HG02840 (cell line): Measurements from ENCODE around the gene DBT.
"Not testable (repeated sequence)": the region's sequence is repeated elsewhere in the genome, so short reads cannot be mapped to it uniquely, and the experiment has no call there.

Source experiments
- ATAC-seq: cut with Tn5 transposase; IDR thresholded peaks from one replicate; pipeline ENCODE4 v1.9.1; 2021; ENCODE audit warnings: mild to moderate bottlenecking, moderate library complexity, moderate number of reproducible peaks; ENCODE audit not compliant: unreplicated experiment, low FRiP score

Gene DBT

DNA sequence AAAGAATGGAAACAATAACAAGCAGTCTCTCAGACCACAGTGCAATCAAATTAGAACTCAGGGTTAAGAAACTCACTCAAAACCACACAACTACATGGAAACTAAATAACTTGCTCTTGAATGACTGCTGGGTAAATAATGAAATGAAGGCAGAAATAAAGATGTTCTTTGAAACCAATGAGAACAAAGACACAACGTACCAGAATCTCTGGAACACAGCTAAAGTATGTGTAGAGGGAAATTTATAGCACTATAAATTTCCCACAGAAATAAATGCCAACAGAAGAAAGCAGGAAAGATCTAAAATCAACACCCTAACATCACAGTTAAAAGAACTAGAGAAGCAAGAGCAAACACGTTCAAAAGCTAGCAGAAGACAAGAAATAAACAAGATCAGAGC, 46.9 kb downstream of the DBT start:
- ATAC-seq, result not testable (repeated sequence)

DNA sequence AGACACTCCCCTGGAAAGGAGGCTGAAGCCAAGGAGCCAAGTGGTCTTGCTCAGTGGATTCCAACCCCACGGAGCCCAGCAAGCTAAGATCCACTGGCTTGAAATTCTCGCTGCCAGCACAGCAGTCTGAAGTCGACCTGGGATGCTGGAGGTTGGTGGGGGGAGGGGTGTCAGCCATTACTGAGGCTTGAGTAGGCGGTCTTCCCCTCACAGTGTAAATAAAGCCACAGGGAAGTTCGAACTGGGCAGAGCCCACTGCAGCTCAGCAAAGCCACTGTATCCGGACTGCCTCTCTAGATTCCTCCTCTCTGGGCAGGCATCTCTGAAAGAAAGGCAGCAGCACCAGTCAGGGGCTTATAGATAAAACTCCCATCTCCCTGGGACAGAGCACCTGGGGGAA, 49.6 kb downstream of the DBT start:
- ATAC-seq, result not testable (repeated sequence)

DNA sequence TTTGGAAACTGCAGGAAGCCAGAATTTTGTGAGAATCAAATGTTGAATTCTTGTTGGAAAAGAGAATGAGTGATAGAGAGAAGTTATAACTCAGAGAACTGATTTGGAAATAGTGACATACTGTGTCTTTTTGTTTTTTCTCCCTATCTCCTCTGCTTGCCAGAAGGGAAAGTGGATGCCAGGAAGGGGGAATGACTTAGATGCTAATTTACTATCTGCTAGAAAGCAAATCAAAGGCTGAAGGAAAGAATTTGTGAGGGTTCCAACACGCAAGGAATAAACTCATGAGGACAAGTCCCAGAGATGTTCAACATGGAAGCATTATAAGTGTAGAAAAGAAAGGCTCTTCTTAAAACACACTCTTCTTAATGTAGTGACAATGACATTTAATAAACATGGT, 51.0 kb downstream of the DBT start:
- ATAC-seq, result no peak

DNA sequence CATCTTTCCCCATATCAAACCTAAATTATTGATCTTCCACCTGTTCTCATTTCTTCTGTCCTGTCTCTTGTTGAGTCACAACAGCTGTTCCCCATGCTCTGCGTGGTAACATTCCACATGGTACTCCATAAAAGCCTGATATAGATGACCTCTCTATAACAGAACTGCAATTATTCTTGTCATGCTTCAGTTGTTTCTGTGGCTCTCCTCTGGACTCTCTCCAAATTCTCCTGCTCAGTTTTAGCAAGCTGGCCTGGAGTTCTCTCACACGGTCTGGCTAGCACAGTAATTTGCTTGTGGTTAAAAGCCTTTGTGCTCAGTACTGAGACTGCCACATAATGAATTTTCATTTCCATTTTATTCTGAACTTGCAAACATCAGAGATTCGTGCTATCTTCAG, 61.0 kb downstream of the DBT start:
- ATAC-seq, result no peak

DNA sequence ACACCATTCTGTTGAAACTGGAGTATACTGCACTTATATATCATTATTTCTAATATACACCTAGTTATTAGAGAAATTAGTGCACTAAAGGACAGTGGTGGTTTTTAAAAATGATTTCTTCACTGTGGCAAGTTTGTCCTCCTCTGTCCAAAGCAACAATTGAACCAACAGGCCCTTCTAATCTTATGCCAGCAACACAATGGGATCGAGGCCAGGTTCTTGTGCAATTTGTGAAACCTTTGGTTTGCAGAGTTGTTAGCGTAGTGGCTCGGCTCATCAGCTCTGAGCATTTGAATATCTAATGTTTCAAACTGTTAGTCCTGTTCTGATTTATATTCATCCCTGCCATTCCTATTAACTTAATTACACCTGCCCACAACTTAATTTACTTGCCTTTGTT, 61.7 kb downstream of the DBT start:
- no peak for ATAC-seq

DNA sequence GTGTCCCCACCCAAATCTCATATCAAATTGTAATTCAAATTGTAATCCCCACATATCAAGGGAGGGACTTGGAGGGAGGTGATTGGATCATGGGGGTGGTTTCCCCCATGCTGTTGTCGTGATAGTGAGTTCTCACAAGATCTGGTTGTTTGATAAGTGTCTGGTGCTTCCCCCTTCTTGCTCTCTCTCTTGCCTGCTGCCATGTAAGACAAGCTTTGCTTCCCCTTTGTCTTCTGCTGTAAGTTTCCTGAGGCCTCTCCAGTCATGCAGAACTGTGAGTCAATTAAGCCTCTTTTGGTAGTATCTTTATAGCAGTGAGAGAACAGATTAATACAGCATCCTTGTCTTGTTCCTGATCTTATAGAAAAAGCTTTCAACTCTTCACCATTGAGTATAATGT, 65.1 kb downstream of the DBT start:
- ATAC-seq, result no peak

DNA sequence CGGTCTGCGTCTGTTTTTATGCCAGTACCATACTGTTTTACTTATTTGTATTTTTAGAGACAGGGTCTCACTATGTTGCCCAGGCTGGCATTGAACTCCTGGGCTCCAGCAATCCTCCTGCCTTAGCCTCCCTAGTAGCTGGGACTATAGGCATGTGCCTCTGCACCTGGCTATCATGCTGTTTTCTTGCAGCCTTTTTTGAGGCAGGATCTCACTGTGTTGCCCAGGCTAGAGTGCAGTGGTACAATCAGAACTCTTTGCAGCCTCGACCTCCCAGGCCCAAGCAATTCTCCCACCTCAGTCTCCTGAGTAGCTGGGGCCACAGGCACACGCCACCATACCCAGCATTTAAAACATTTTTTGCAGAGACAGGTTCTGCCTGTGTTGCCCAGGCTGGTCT, 66.3 kb downstream of the DBT start:
- ATAC-seq, result no peak

DNA sequence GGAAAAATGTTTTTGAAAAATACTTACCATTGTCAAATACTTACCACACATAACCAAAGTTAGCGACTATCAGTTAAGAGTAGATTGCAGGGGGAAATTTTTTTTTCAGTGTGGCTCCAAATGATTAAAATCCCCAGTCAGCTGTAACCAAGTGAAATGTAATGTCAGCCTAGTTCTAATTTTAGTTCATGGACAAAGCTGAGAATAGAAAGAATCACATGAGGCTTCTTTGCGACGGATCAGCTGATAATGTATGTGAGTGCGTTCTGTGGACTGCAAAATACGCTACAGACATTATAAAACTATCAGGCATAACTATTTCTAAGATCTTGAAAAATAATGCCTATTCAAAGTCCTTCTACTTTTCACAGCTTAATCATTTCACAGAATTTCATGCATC, 71.5 kb downstream of the DBT start, which contains the start of gene LRRC39:
Gene LRRC39, minus strand, starts transcription at position 166 of the 400 bp plus-strand sequence. CDS start 9,740 bp downstream, outside the sequence.
- no peak for ATAC-seq

DNA sequence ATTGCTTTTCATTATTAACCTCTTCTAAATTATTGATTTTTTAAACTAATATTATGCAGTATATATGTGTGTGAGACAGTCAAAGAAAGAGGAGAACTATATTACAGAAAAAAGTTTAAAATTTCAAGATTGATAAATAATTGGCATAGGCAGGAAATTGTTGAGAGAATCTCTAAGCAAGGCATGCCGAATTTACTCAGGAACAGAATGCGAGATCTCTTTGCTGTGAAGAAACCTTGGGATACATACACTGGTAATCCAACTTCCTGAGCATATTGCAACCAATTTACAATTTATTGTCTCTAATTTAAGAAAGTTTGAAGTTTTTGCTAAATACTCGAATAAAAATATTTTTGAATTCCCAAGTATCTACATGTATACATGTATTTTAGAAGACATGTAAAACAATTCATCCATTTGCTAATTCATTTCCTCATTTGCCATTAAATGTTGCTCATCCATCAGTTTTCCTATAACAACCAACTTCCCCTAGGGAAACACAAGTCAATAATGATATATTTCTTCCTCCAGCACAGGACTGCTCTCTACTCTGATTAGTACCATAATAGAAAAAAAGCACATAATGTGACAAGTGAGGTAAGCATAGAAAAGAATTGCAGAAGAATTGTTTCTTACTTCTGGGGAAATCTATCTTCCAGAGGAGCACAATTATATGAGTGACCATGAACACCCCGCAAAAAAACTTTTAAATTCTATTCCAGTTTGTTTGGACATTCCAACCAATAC, 72.2 kb downstream of the DBT start:
- no peak for ATAC-seq

DNA sequence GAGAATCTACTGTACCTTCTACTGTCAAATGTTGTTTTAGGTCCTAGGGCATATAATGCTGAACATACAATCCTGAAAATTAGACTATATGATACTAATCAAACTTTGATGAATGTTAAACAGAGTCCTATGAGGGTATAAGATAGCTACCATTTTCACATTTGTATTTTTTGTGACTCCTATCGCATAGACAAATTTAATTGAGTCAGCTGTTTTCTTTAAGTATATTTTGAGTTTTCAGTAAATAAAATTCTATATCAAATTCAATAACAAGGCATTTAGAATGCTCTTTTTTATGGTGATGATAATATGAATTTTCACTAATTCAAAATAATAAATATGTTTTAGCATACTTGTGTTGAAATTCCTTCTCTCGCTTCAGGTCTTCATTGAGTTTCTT, 81.6 kb downstream of the DBT start:
- no peak for ATAC-seq

DNA sequence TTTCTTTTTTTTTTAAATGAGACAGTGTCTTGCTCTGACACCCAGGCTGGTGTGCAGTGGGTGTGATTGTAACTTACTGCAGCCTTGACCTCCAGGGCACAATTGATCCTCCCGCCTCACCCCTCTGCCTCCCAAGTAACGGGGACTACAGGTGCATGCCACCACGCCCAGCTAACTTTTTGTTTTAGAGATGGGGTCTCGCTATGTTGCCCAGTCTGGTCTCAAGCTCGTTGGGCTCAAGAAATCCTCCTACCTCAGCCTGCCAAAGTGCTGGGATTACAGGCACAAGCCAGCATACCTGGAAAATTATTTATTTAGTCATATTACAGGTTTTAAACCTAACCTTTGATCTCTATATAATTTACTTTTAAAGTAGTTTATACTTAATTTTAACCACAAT, 84.9 kb downstream of the DBT start:
- no peak for ATAC-seq

DNA sequence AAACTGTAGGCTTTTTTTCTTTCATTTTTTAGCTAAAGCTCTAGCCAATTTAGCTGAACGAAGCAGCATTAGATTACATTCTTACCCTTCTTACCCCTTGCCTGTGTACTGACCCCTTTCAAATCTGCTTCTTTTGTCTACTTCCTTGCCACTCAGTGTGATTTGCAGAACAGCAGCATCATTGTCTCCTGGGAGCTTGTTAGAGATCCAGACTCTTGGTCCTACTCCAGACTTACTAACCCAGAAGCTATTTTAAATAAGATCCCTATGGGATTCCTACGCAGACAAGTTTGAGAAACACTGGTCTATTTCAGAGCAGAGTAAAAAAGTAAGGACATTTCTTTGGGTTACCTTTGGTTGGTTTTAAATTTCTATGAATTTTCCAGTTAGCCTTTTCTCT, 85.4 kb downstream of the DBT start:
- ATAC-seq, result no peak

DNA sequence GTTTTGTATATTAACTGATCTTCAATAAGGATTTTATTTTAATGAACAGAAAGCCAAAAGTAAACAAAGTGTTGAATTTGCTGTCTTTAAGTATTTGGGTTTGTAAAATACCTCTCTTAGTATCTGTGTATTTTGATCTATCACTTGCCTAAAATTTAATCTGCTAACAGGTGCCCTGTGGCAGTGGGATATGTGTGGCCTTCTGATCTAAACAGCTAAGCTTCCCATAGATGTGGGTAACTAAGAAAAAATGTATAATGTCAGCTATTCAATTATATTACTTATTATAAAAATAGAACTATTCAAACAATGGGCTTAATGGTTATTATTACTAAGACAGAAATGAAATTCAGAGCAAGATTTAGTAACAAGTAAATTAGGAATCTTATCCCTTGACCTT, 86.8 kb downstream of the DBT start:
- no peak for ATAC-seq

DNA sequence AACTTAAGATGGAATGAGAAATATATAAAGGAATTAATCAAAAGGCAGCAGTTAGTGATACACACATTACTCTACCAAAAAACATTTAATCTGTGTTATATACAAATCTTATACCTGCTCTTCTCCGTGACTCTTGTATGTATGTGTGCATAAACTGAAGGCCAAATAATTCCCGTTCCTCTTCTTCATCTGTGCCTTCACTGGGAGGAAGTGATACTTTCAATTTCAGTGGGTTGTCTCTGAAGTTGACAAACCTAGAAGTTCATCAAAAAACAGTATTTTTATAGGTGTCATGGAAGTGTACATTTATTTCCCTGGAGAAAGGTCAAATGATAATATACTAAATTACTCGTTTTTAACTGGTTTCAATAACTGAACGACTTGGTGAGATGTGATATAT, 97.4 kb downstream of the DBT start:
- ATAC-seq, result no peak

DNA sequence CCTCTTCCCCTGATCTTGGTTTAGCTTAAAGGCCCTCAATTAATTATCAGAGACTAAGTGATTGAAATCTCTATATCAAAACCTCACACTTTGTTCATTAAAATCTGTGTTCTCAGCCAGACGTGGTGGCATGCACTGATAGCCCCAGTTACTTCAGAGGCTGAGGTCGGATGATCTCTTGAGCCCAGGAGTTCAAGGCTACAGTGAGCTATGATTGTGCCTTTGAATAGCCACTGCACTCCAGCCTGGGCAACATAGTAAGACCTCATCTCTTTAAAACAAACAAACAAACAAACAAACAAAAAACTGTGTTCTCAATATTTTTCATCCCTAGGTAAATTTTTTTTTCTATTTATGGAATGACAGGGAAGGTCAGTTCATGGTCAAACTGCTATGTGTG, 98.0 kb downstream of the DBT start:
- no peak for ATAC-seq

DNA sequence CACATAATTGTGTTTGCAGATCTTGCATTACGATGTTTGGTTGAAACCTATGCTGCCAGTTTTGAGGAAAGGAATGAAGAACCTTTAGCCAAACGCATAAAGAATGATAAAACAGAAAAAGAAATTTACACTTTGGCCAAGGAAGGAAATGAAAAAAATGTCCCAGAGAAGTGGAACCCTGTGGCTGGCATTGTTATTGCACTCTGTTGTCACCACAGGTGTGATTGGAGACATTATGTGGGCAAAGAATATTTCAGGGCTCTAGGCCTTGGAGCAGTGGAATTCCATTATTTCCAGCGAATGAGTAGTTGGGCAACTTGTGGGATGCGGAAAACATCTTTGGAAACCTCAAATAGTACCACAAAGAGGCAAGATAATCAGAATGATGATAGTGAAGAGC, 101.8 kb downstream of the DBT start:
- ATAC-seq, result no peak

DNA sequence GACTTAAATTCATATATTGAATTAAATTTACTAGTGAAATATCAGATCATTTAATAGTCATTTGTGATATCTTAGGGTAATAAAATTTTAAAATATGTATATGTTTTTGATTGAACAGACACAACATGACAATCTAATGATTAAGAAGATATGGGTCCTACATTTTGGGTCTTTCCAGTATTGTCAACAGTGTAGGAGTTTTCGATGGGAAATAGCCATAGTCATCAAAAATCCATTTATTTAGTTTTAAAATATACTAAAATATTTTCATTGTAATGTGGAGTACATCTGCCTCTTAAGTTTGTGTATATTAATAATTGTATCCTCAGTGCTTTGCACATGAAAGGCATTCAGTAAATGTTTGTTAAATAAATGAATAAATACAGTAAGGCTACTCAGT, 102.7 kb downstream of the DBT start:
- ATAC-seq, result no peak

DNA sequence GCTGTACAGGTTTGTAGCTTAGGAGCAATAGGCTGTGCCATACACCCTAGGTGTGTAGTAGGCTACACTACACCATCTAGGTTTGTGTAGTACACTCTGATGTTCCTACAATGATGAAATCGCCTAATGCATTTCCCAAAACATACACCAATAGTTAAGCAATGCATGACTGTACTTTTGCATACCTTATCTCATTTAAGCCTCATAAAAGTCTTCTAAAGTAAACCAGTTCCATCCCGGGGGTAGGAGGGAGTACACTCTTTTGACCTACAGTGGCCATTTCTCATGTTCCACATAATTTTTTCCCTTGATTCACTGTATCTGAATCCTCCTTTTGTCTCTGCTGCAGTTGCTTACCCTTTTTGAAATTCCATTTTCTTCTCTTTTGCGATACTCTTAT, 104.5 kb downstream of the DBT start:
- no peak for ATAC-seq

DNA sequence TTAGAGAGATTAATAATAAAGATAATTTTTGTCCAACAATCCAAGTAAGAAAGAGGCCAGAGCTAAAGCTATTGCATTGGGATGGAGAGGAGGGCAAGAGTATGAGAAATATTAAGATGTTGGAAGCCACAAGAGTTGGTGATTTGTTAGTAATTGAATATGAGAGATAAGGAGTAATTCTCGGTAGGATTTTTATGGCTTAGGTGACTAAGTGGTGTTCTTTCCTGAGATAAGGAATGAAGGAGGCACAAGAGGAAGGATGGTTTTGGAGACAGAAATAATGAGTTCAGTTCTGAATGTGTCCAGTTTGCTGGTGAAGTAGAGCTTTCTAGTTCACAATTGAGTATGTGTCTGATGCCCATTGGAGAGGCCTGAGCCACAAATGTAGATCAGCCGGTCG, 107.3 kb downstream of the DBT start:
- no peak for ATAC-seq

DNA sequence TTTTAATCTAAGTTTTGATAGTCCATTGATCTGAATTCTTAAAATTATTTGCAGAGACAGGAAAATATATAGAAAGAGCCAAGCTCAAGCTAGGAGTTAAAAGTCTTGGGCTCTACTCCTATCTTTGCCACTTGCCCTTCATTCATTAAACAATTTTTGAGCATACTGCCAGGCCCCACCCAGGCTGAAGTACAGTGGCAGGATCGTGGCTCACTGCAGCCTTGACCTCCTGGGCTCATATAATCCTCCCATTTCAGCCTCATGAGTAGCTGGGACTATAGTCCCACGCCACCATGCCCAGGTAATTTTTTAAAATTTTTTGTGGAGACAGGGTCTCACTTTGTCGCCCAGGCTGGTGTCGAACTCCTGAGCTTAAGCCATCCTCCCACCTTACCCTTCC, 108.4 kb downstream of the DBT start:
- no peak for ATAC-seq

DNA sequence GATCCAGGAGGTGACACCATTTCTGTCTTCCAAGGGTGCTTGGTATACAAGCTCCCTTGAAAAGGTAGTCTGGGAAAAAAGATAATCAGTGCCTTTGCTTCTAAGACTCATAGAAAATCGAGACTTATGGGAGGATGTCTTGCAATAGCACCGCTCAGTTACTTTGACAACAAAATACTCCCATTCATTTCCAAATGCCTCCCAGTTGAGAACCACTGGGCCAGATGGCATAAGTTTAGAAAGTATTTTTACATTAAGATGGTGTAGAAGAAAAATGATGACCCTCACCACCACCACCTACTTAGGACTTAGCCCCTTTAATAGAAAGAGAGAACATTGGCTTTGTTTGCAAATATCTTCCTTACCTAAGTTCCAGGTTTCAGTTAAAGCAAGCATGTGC, 112.0 kb downstream of the DBT start:
- no peak for ATAC-seq
